Nephron (organoid): Measurements from ENCODE around the gene KDM3B.
"Not testable (repeated sequence)": the region's sequence is repeated elsewhere in the genome, so short reads cannot be mapped to it uniquely, and the experiment has no call there.

Source experiments
- H3K27ac Mint-ChIP-seq, 3 experiments: 2 replicates each; pipeline ENCODE4 v1.8.0; 2020; ENCODE audit warnings: mixed read lengths in 3 of 3, mild to moderate bottlenecking in 2 of 3, moderate library complexity in 1 of 3
- H3K27me3 Mint-ChIP-seq: 2 replicates; pipeline ENCODE4 v1.8.0; 2021; ENCODE audit warnings: low read depth, mild to moderate bottlenecking, moderate library complexity, mixed read lengths
- H3K36me3 Mint-ChIP-seq: 2 replicates; pipeline ENCODE4 v1.8.0; 2020; ENCODE audit warnings: low read depth, mixed read lengths
- H3K4me1 Mint-ChIP-seq: 2 replicates; pipeline ENCODE4 v1.8.0; 2020; ENCODE audit warnings: mixed read lengths
- H3K4me3 Mint-ChIP-seq, 3 experiments: 2 replicates each; pipeline ENCODE4 v1.8.0; 2020; ENCODE audit warnings: mild to moderate bottlenecking in 3 of 3, mixed read lengths in 3 of 3, moderate library complexity in 2 of 3
- H3K9me3 Mint-ChIP-seq: 2 replicates; pipeline ENCODE4 v1.8.0; 2020; ENCODE audit warnings: mixed read lengths
- TF ChIP-seq, protein P1 (sequence below), 3 experiments: fragments of 200-600 bp; sonication (generic); IDR thresholded peaks; one replicate each; pipeline ENCODE4 v1.5.0; 2021; ENCODE audit warnings: antibody characterized with exemption in 3 of 3; ENCODE audit not compliant: unreplicated experiment in 3 of 3

KDM3B gene

DNA sequence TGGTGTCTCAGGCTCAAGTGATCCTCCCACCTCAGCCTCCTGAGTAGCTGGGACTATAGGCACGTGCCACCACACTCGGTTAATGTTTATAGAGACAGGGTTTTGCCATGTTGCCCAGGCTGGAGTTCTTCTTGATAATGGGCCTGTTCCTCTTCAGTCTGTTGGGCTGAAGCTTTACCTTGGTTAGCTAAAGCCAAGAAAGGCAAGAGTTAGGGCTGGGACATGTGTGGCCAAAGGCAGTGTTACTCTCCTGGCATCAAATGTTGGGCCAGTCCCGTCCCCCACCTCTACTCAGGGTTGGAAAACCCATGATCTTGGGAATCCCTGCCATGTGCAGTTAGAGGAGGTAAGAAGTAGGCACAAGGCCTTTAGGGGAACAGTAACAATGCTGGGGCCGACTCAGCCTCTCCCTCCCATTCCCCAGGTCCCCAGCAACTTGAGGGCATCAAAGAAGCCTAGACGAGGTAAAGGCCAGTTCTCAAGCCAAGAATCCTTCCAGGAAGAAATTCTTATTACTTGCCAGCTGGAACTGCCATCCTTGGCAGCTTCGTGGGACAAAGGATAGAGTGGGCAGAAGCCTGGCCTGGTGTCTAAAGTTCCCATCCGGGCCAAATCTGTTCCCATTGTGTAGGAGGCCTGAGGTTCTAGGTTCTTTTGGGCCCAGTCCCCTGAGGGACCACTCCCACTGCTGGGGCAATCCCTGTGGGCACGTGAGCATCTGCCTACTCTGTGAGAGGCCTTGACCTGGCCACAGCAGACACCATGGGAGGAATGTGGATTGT is 117.2 kb downstream of the KDM3B start:
- Mint-ChIP-seq H3K36me3 (peaks cover 25% of the 10 kb centered on the region), H3K27ac (no peak overlapping the region), H3K4me1 (peaks cover 27% of the 10 kb centered on the region), H3K4me3 (peak overlapping the region in 2 of 3 experiments; percentile 51 to 75), H3K27me3 (peaks cover 29% of the 10 kb centered on the region), H3K9me3 (no peaks in the 10 kb centered on the region)
- TF ChIP-seq, protein P1, sequence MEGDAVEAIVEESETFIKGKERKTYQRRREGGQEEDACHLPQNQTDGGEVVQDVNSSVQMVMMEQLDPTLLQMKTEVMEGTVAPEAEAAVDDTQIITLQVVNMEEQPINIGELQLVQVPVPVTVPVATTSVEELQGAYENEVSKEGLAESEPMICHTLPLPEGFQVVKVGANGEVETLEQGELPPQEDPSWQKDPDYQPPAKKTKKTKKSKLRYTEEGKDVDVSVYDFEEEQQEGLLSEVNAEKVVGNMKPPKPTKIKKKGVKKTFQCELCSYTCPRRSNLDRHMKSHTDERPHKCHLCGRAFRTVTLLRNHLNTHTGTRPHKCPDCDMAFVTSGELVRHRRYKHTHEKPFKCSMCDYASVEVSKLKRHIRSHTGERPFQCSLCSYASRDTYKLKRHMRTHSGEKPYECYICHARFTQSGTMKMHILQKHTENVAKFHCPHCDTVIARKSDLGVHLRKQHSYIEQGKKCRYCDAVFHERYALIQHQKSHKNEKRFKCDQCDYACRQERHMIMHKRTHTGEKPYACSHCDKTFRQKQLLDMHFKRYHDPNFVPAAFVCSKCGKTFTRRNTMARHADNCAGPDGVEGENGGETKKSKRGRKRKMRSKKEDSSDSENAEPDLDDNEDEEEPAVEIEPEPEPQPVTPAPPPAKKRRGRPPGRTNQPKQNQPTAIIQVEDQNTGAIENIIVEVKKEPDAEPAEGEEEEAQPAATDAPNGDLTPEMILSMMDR (IDR thresholded peaks at IDR 0.05; ENCODE audit: unreplicated experiment in 3 of 3): no peak

DNA sequence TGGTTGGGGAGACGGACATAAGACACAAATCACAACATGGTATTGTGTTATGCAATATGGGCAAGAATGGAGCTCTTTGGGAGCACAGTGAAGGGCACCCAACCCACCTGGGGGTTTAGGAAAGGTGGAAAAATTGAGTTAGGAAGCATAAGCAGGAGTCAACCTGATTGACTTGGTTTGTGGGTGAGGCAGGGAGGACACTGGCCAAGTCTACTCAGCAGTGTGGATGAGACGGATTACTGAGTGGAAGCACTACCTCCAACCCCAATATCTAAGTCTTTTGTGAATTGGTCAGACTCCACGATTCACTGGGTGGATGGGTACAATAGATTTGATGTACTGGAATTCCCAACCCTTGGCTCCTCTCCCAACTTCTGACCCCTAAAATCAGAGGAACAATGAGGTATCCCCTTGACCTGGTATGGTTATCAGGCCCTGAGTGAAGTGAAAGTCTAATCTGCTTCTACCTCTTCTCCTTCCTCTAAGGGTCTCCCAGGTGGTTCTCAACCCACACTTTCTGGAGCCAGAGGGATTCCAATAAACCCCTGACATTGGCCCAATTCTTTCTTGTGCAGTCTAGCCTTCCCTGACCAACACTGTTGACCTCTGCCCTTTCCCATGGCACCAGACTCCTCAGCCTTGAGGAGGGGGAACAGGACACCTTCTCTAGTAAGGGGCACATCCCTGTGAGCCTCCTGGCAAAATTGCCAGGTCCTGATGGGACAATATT is 118.0 kb downstream of the KDM3B start:
- peaks cover 28% of the 10 kb centered on the region for H3K27me3 Mint-ChIP-seq
- no peaks in the 10 kb centered on the region for H3K9me3 Mint-ChIP-seq
- H3K36me3 Mint-ChIP-seq: peaks cover 25% of the 10 kb centered on the region
- H3K4me3 Mint-ChIP-seq: peak overlapping the region in 2 of 3 experiments; percentile 5 to 44
- peaks cover 27% of the 10 kb centered on the region for H3K4me1 Mint-ChIP-seq
- H3K27ac Mint-ChIP-seq: peak overlapping the region in 1 of 3 experiments; percentile 7
- TF ChIP-seq, protein P1 (IDR thresholded peaks at IDR 0.05; ENCODE audit: unreplicated experiment in 3 of 3): no peak

DNA sequence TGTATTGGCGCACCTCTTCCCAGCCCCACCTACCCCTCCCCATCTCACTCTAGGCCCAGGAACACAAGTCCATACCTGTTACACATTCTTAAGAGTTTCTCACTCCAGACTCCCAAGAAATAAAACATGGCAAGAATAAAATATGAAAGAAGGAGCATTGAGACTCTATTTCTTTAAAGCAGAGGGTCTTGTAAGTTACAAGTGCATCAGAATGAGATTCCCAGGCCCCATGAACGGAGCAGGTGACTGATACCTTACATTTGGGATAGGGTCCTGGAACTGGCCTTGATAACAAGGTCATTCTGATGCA is 118.5 kb downstream of the KDM3B start:
- Mint-ChIP-seq H3K27me3 (peaks cover 28% of the 10 kb centered on the region), H3K27ac (peak overlapping the region in 1 of 3 experiments; percentile 7), H3K9me3 (no peaks in the 10 kb centered on the region), H3K36me3 (peaks cover 25% of the 10 kb centered on the region), H3K4me3 (peak overlapping the region in 1 of 3 experiments; percentile 44), H3K4me1 (peaks cover 27% of the 10 kb centered on the region)
- TF ChIP-seq, protein P1 (IDR thresholded peaks at IDR 0.05; ENCODE audit: unreplicated experiment in 3 of 3): no peak

DNA sequence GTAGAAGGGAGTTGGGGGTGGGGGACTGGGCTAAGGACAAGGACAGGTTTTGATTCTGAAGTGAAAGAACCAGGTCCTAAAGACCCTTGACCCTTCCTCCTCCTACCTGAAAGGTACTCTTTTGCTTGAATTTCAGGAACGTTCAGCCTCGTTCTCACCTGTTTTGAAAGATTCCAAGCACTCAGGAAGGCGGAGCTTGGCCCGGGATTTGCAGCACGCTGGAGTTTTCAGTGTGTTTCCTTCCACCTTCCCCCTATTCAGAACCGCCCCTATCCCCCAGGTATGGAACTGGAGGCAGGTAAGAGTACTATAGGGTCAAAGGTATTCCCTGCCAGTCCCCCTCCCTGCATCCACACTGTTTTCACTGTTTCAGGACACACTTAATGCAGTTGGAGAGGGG is 119.9 kb downstream of the KDM3B start:
- Mint-ChIP-seq H3K4me3 (no peak overlapping the region), H3K27ac (no peak overlapping the region), H3K4me1 (peaks cover 16% of the 10 kb centered on the region), H3K27me3 (peaks cover 23% of the 10 kb centered on the region), H3K9me3 (no peaks in the 10 kb centered on the region), H3K36me3 (peaks cover 15% of the 10 kb centered on the region)
- TF ChIP-seq, protein P1 (IDR thresholded peaks at IDR 0.05; ENCODE audit: unreplicated experiment in 3 of 3): no peak

DNA sequence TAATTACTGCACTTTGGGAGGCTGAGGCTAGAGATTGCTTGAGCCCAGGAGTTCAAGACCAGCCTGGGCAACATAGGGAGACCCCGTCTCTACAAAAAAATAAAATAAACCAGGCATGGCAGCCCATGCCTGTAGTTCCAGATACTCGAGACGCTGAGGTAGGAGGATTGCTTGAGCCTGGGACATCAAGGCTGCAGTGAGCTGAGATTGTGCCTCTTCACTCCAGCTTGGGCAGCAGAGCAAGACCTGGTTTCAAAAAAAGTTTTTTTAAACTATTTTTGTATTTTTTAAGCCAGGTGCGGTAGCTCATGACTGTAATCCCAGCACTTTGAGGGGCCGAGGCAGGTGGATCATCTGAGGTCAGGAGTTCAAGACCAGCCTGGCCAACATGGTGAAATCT is 120.7 kb downstream of the KDM3B start:
- H3K4me3 Mint-ChIP-seq, H3K36me3 Mint-ChIP-seq, H3K4me1 Mint-ChIP-seq, H3K9me3 Mint-ChIP-seq, H3K27ac Mint-ChIP-seq: not testable (repeated sequence)
- peaks cover 15% of the 10 kb centered on the region for H3K27me3 Mint-ChIP-seq

DNA sequence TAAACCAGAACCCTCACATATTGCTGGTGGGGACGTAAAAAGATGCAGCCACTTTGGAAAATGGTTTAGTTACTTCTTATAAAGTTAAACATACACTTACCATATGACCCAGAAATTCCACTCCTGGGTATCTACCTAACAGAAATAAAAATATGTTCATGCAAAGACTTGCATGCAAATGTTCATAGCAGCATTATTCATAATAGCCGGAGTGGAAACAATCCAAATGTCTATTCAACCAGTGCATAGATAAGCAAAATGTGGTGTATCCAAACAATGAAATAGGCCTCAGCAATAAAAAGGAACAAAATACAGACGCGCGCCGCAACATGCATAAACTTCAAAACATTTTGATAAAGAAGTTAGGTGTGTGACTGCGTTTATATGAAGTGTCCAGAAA is 124.4 kb downstream of the KDM3B start:
- Mint-ChIP-seq H3K27me3 (peaks cover 15% of the 10 kb centered on the region), H3K27ac (no peak overlapping the region), H3K9me3 (no peaks in the 10 kb centered on the region), H3K36me3 (no peaks in the 10 kb centered on the region), H3K4me1 (no peaks in the 10 kb centered on the region), H3K4me3 (no peak overlapping the region)
- TF ChIP-seq, protein P1 (IDR thresholded peaks at IDR 0.05; ENCODE audit: unreplicated experiment in 3 of 3): no peak
